ENCODE results near the gene ADAMTS14. TPM values are rescaled to one million over a fixed set of nuclear protein-coding genes. Genes with fewer than 3 reads are reported as not detected.

ADAMTS14 gene
- total RNA-seq, 1 experiment from 2014 or later, result 0.45 TPM

DNA sequence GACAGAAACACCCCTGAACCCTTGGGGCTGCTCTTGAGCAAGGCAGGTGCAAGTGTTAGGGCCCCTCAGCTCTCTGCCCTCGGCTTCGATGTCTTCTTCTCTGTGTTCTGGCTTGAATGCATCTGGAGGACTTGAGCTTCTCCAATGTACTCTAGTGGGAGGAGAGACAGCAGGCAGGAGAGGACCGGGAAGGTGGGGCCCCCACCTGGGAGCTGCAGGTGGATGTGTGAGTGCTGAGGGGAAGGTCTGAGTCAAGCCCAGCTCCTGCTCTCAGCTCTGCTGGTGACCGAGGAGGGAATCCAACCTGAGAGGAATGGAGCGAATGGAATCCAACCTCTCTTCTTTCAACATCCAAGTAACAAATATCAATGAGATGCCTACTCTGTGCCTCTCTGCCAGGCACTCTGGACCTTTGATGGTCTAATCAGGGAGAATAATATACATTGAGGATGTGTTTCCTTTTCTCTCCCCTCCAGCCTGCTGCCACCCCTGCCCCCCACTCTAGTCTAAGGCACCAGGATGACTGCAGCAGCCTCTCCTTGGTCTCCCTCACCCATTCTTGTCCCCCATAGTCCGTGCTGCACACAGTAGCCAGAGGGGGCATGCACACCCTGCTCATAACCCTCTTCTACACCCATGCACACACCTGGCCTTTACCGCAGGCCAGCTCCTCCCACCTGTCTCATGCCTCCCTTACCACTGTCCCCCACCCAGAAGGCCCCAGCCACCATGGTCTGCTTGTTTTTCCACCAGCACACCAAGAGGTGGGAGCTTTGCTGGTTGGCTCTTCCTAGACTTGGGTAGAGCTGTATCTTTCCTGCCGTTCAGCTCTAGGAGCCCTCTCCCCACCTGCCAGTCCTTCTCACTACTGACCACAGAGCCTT lies 99.2 kb downstream of the ADAMTS14 start:
- no peak for DNase-seq (ENCODE audit: low spot score)

DNA sequence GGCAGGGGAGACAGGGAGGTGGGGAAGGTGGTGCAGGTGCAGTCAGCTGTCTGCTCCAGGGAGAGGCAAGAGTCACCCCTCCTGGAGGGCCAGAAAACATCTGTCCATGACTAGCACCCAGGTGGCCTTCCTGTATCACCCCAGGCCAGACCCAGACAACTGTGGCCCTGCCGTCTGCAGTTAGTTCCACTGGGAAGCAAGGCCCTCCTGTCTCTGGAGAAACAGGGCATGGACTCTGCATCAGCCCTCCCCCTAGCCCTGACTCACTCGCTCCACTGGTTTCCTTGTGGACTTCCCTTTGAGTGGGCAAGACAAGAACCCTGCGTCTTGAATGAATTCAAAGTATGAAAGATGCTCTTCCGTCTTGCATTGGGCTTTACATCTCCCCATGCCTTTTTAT lies 100.3 kb downstream of the ADAMTS14 start:
- DNase-seq (ENCODE audit: low spot score), result no peak

- DNase-seq (ENCODE audit: low spot score), result no peak
Measured at GRCh38 chr10:70773461-70773860, 101.2 kb downstream of the ADAMTS14 start.

GRCh38 chr10:70773965-70774809 lies 101.9 kb downstream of the ADAMTS14 start:
- DNase-seq (ENCODE audit: low spot score), result no peak

GRCh38 chr10:70774810-70775678 lies 102.7 kb downstream of the ADAMTS14 start:
- no peak for DNase-seq (ENCODE audit: low spot score)

GRCh38 chr10:70775679-70776454 lies 103.6 kb downstream of the ADAMTS14 start:
- no peak for DNase-seq (ENCODE audit: low spot score)

DNA sequence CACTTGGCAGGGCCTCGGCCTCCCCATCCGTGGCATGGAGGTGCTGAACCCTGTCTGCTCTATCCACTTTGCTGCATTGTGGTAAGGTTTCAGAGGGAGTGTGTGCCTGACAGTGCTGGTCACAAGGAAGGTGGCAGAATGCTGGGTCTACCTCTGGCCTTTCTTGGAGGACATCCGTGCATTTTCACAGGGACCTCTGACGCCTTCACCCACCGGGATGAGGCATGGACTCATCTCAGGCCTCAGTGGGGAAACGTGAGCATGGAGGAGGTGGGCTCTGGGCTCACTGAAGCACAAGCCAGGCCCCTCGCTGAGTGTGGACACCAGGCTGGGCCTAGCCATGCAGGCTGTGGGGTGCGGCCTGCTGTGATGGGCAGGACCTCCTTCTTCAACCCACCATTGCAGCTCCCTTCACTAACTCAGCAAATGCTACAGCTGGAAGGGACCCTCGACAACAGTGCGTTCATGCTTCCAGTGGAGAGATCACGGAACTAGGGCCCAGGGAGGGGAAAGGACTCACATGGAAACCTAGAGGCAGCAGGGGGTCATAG lies 104.2 kb downstream of the ADAMTS14 start:
- DNase-seq (ENCODE audit: low spot score), result no peak

DNA sequence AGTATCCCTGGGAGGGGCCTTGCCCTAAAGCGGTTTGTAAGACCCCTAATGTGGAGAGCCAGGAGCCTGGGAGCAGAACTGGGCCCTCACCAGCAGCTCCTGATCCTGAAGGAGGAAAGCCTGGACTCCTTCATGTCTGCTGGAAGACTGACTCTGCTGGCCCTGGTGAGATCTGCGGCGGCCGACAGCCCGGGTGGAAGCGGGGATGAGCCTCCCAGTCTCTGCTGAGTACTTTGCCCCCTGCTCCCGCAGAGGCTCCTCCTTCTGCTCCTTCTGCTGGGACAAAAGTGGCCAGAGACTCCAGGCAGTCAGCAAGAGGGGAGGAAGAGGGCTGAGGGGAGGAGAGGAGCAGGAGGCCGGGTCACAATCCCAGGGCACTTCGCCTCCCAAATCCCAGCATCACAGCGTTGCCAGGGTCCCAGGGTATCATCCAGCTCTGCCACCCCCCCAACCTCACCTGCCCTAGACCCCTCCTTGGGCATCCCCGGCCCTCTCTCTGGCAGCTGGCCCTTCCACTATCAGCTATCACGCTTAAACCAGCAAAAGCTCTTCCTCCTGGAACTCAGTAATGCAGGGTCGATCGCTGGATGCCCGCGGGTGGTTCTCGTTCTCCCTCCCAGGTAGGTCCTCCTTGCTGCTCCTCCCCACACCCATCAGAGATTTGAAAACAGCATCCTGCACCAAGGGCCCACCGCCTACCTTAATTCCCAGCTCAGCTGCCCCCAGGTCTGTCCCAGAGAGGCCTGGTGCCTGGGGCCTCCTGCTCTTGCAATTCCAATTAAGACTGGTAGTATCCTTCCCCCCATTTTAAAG lies 105.0 kb downstream of the ADAMTS14 start:
- no peak for DNase-seq (ENCODE audit: low spot score)

DNA sequence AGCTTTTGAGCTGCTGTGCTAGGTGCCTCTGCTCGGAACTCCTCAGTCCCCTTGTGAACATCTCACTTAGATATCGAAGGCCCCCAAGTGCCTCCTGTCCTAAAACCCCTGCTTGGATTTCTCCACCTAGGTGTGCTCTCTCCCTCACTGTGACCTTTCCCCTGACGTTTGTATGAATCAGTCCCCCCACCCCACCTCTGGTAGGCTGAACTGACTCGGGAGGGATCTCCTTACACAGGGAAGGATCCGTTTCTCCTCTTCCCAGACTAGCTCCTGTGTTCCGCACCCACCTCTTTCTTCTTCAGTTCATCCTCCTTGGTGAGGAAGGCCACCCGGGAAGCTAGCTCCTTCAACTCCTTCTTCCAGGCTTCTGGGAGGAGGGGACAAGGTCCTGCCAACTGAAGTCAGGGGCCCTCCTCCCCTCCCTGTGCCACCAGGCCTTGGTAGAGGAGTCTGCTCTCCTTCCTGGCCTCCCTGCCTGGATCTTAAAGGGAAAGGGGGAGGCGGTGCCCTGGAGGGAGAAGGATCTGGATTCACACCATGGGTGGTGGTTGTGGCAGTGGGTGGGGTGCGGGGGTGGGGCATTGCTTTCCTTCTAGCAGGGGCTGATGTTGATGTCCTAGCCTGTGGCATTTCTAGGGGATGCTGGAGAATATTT lies 106.1 kb downstream of the ADAMTS14 start:
- DNase-seq (ENCODE audit: low spot score), result no peak

GRCh38 chr10:70779088-70779487 lies 106.8 kb downstream of the ADAMTS14 start:
- no peak for DNase-seq (ENCODE audit: low spot score)

- no peak for DNase-seq (ENCODE audit: low spot score)
Measured at GRCh38 chr10:70779511-70780369, 107.4 kb downstream of the ADAMTS14 start.

DNA sequence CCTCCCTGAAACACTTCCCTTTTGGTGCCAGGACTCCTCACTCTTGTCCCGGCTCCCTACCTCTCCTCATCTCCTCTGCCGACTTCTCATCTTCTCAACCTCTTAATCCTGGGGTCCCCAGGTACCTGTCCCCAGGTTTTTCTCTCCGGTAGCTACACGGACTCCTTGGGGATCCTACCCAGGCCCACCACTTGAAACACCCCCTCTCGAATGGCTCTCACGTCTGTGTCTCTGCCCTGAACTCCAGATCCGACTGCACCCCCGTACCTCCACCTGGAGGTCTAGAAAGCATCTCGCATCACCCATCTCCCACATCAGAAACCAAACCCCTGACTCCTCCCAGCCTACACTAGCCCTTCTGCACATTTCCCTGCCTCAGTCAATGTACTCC lies 108.1 kb downstream of the ADAMTS14 start:
- no peak for DNase-seq (ENCODE audit: low spot score)

DNA sequence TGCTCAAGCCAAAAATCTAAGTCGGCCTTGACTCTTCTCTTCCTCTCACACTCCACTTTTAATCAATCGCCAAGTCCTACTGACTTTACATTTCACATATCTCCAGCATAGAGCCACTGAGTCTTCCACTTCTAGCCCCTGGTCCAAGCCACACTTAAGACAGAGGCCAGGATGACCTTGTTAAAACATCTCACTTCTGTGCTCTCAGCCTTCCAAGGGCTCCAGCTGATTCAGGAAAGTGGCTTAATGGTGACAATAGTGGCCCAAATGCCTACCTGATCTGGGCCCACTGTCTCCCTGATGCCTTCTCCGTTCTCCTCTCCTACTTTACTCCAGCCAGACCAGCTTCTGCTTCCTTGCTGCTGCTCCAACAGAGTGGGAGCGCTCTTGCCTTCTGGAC lies 108.5 kb downstream of the ADAMTS14 start:
- no peak for DNase-seq (ENCODE audit: low spot score)

GRCh38 chr10:70781461-70782051 lies 109.2 kb downstream of the ADAMTS14 start:
- no peak for DNase-seq (ENCODE audit: low spot score)

DNA sequence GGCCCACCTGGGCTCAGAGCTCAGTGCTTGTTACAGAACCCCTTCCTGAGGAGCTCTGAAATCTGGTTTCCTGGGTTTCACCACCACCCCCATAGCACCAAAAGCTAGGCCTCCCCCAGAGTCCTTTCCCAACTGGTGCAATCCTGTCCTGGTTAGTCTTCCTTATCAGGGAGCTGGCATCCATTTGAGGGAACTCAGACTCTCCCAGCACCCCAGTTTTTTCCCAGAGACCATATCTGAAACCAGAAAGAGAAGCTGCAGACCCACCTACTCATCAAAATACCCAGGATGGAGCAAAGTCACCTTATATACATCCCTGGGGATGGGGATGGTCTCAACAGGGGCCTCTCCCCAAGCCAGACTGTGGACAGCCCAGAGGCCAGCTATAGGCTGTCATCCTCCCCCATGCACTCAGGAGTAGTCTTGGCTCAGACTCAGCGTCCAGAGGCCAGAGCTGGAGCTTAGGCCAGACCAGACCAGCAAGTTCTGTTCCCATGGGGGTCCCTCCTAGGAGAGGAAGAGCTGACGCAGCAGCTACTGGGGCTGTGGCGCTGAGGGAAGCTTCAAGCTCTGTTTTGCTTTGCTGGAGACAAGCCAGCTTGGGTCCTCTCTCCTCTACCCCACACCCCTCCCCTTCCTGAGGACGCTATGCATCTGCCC lies 109.9 kb downstream of the ADAMTS14 start:
- DNase-seq (ENCODE audit: low spot score), result no peak

GRCh38 chr10:70782746-70783680 lies 110.7 kb downstream of the ADAMTS14 start:
- DNase-seq (ENCODE audit: low spot score), result no peak

Data from H4 (cell line).